GM23338 (cell line): ENCODE data around the gene GALNT15.

ENCODE experiments used
- CREB1 ChIP-seq: fragments of 250-450 bp; sonication (Bioruptor Pico); IDR thresholded peaks from 2 replicates; pipeline ENCODE4 v1.5.0; 2020; ENCODE audit warnings: low read depth, mild to moderate bottlenecking, moderate library complexity
- CTCF ChIP-seq, 2 experiments: fragments of 200-600 bp in 1 of 2; sonication (generic) in 1 of 2; conservative IDR thresholded peaks; 2 replicates each; pipeline versions ENCODE4 v1.5.1 to v1.6.1; 2016 to 2017; ENCODE audit warnings: antibody characterized with exemption in 2 of 2, low read depth in 2 of 2, mild to moderate bottlenecking in 2 of 2, moderate library complexity in 1 of 2
- EZH2 ChIP-seq: fragments of 200-600 bp; sonication (generic); IDR thresholded peaks from one replicate; pipeline ENCODE4 v1.8.0; 2017; ENCODE audit warnings: antibody characterized with exemption, mild to moderate bottlenecking, low read depth; ENCODE audit not compliant: unreplicated experiment
- EZH2phosphoT487 ChIP-seq: fragments of 200-600 bp; sonication (generic); IDR thresholded peaks from one replicate; pipeline ENCODE4 v1.8.1; 2018; ENCODE audit warnings: antibody characterized with exemption; ENCODE audit not compliant: unreplicated experiment
- JUNB ChIP-seq: IDR thresholded peaks from one replicate; pipeline ENCODE4 v1.6.1; 2016; ENCODE audit warnings: antibody characterized with exemption; ENCODE audit not compliant: unreplicated experiment
- NANOG ChIP-seq: IDR thresholded peaks from 2 replicates; pipeline ENCODE4 v1.6.1; 2016; ENCODE audit warnings: antibody characterized with exemption, borderline replicate concordance
- POLR2AphosphoS5 ChIP-seq: IDR thresholded peaks from 2 replicates; pipeline ENCODE4 v1.6.1; 2016; ENCODE audit warnings: antibody characterized with exemption, low read depth
- REST ChIP-seq: IDR thresholded peaks from one replicate; pipeline ENCODE4 v1.6.1; 2018; ENCODE audit warnings: antibody characterized with exemption; ENCODE audit not compliant: unreplicated experiment
- STAT1 ChIP-seq: IDR thresholded peaks from one replicate; pipeline ENCODE4 v1.6.1; 2016; ENCODE audit warnings: antibody characterized with exemption; ENCODE audit not compliant: unreplicated experiment
- ZNF114 ChIP-seq: fragments of 250-450 bp; sonication (Bioruptor Pico); IDR thresholded peaks from 2 replicates; pipeline ENCODE4 v1.5.0; 2020; ENCODE audit warnings: mild to moderate bottlenecking, moderate library complexity
- ZNF331 ChIP-seq: fragments of 250-450 bp; sonication (Bioruptor Pico); IDR thresholded peaks from 2 replicates; pipeline ENCODE4 v1.5.0; 2020; ENCODE audit warnings: low read depth, mild to moderate bottlenecking, moderate library complexity
- TF ChIP-seq, protein P1 (sequence below): fragments of 250-450 bp; sonication (Bioruptor Pico); IDR thresholded peaks from 2 replicates; pipeline ENCODE4 v1.5.0; 2020; ENCODE audit warnings: mild to moderate bottlenecking, moderate library complexity
- TF ChIP-seq, protein P2 (sequence below): IDR thresholded peaks from 2 replicates; pipeline ENCODE4 v1.6.1; 2016; ENCODE audit warnings: antibody characterized with exemption

DNA sequence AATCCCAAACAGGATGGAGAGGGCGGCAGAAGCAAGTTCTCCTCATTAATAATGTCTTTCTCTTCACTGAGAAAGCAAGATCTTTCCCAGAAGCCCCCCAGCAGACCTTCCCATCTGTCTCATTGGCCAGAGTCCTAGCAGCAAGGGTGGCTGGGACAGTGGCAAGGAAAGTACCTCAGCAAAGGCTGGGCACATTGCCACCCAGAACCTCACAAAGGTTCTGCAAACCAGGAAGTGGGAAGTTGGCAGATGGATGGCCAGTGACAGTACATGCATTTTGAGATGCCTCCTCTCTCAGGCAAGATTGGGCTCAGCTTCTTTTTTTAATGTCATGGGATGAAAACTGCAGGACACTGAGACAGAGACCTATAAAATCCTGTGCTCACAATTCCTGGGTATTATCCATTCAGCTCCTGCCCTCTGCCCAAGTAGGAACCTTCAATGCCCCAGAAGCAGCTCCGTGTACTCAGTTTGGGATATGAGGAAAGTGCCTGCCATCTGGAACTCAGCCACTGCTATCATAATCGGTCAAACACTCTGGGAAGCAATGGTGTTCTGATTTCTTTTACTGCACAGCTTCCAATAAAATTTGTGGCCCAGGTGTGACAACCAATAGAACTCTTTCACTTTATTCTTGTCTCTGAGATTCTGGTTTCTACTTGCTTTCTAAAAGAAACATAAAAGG is 64.7 kb downstream of the GALNT15 start:
- TF ChIP-seq EZH2 (no peak), CTCF (conservative IDR thresholded peaks at IDR 0.05; ENCODE audit: low read depth in 2 of 2) (no peak), POLR2AphosphoS5 (no peak), EZH2phosphoT487 (no peak), REST (no peak), NANOG (no peak), ZNF331 (CRISPR knock-in tag) (no peak), JUNB (no peak), ZNF114 (CRISPR knock-in tag) (no peak), STAT1 (no peak), CREB1 (CRISPR knock-in tag) (no peak)
- TF ChIP-seq, protein P1, sequence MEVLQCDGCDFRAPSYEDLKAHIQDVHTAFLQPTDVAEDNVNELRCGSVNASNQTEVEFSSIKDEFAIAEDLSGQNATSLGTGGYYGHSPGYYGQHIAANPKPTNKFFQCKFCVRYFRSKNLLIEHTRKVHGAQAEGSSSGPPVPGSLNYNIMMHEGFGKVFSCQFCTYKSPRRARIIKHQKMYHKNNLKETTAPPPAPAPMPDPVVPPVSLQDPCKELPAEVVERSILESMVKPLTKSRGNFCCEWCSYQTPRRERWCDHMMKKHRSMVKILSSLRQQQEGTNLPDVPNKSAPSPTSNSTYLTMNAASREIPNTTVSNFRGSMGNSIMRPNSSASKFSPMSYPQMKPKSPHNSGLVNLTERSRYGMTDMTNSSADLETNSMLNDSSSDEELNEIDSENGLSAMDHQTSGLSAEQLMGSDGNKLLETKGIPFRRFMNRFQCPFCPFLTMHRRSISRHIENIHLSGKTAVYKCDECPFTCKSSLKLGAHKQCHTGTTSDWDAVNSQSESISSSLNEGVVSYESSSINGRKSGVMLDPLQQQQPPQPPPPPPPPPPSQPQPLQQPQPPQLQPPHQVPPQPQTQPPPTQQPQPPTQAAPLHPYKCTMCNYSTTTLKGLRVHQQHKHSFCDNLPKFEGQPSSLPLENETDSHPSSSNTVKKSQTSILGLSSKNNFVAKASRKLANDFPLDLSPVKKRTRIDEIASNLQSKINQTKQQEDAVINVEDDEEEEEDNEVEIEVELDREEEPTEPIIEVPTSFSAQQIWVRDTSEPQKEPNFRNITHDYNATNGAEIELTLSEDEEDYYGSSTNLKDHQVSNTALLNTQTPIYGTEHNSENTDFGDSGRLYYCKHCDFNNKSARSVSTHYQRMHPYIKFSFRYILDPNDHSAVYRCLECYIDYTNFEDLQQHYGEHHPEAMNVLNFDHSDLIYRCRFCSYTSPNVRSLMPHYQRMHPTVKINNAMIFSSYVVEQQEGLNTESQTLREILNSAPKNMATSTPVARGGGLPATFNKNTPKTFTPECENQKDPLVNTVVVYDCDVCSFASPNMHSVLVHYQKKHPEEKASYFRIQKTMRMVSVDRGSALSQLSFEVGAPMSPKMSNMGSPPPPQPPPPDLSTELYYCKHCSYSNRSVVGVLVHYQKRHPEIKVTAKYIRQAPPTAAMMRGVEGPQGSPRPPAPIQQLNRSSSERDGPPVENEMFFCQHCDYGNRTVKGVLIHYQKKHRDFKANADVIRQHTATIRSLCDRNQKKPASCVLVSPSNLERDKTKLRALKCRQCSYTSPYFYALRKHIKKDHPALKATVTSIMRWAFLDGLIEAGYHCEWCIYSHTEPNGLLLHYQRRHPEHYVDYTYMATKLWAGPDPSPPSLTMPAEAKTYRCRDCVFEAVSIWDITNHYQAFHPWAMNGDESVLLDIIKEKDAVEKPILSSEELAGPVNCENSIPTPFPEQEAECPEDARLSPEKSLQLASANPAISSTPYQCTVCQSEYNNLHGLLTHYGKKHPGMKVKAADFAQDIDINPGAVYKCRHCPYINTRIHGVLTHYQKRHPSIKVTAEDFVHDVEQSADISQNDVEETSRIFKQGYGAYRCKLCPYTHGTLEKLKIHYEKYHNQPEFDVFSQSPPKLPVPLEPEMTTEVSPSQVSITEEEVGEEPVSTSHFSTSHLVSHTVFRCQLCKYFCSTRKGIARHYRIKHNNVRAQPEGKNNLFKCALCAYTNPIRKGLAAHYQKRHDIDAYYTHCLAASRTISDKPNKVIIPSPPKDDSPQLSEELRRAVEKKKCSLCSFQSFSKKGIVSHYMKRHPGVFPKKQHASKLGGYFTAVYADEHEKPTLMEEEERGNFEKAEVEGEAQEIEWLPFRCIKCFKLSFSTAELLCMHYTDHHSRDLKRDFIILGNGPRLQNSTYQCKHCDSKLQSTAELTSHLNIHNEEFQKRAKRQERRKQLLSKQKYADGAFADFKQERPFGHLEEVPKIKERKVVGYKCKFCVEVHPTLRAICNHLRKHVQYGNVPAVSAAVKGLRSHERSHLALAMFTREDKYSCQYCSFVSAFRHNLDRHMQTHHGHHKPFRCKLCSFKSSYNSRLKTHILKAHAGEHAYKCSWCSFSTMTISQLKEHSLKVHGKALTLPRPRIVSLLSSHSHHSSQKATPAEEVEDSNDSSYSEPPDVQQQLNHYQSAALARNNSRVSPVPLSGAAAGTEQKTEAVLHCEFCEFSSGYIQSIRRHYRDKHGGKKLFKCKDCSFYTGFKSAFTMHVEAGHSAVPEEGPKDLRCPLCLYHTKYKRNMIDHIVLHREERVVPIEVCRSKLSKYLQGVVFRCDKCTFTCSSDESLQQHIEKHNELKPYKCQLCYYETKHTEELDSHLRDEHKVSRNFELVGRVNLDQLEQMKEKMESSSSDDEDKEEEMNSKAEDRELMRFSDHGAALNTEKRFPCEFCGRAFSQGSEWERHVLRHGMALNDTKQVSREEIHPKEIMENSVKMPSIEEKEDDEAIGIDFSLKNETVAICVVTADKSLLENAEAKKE (CRISPR knock-in tag) = no peak
- TF ChIP-seq, protein P2, sequence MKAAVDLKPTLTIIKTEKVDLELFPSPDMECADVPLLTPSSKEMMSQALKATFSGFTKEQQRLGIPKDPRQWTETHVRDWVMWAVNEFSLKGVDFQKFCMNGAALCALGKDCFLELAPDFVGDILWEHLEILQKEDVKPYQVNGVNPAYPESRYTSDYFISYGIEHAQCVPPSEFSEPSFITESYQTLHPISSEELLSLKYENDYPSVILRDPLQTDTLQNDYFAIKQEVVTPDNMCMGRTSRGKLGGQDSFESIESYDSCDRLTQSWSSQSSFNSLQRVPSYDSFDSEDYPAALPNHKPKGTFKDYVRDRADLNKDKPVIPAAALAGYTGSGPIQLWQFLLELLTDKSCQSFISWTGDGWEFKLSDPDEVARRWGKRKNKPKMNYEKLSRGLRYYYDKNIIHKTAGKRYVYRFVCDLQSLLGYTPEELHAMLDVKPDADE = no peak
